T-helper 1 cell treated with Interleukin-12 subunit alpha and Interleukin-12 subunit beta and Interleukin-4 antibody, amounts not matched to agents 30 μg/mL and 1 μg/mL, for 36 hours (primary cell): ENCODE data around the gene ARRDC1.
"Not testable (repeated sequence)": the region's sequence is repeated elsewhere in the genome, so short reads cannot be mapped to it uniquely, and the experiment has no call there.

Experiments used
- H3K27ac Mint-ChIP-seq: one replicate; pipeline ENCODE4 v1.8.0; 2021; ENCODE audit warnings: mild to moderate bottlenecking, mixed read lengths
- H3K27me3 Mint-ChIP-seq: one replicate; pipeline ENCODE4 v1.8.0; 2021; ENCODE audit warnings: low read depth, mixed read lengths
- H3K36me3 Mint-ChIP-seq: one replicate; pipeline ENCODE4 v1.8.0; 2021; ENCODE audit warnings: low read depth, mixed read lengths
- H3K4me1 Mint-ChIP-seq: one replicate; pipeline ENCODE4 v1.8.0; 2021; ENCODE audit warnings: low read depth, mixed read lengths
- H3K4me3 Mint-ChIP-seq: one replicate; pipeline ENCODE4 v1.8.0; 2021; ENCODE audit warnings: mild to moderate bottlenecking, moderate library complexity, mixed read lengths
- H3K9me3 Mint-ChIP-seq: one replicate; pipeline ENCODE4 v1.8.0; 2021; ENCODE audit warnings: mixed read lengths

The ARRDC1 gene

DNA sequence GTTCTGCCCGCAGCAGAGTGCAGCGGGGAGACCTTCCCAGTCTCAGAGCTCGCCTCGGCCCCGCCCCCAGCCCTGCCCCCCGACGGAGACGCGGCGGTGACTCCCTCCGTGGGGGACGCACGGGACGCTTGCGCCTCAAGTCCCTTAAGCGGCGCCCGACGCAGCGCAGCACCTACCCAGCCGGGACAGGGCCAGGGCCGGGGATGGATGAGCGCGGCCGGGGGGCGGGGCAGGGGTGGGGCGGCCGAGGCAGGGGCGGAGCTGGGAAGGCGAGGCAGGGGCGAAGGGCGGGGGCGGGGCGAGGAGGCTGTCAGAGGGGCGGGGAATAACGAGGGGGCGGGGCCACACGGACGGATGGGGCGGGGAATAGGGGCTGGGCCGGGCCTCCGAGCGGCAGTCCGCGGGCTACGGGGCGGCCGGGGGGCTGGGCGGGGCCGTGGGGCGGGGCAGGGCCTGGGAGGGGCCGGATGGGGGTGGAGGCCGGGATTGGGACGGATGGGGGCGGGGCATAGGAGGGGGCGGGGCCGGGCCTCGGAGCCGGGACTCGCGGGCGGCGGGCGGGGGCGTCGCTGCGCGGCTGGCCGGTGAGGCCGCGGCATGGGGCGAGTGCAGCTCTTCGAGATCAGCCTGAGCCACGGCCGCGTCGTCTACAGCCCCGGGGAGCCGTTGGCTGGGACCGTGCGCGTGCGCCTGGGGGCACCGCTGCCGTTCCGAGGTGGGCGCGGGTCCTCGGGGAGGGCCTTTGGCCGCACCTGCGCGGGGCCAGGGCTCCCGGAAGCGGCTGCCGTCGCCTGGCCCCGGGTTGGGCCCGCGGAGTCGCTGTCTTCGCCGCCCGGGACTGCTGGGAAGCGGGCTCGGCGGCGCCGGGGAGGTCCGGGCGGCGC, at the start of gene ARRDC1:
Gene ARRDC1 (plus strand): TSS at position 566 of the 884 bp plus-strand sequence. CDS start 32 bp downstream, at position 598.
- Mint-ChIP-seq H3K9me3 (no peaks in the 10 kb centered on the region), H3K4me3 (peak within 1 kb of the TSS; percentile 84), H3K4me1 (peaks cover 16% of the 10 kb centered on the region), H3K27me3 (peaks cover 6% of the 10 kb centered on the region), H3K36me3 (no peaks in the 10 kb centered on the region), H3K27ac (peak within 1 kb of the TSS; percentile 6)

GRCh38 chr9:137556069-137556838, 49.2 kb upstream of the ARRDC1 start:
- no peak overlapping the region for H3K4me3 Mint-ChIP-seq
- peaks cover 8% of the 10 kb centered on the region for H3K4me1 Mint-ChIP-seq
- no peaks in the 10 kb centered on the region for H3K9me3 Mint-ChIP-seq
- no peaks in the 10 kb centered on the region for H3K27me3 Mint-ChIP-seq
- peaks cover 26% of the 10 kb centered on the region for H3K36me3 Mint-ChIP-seq
- no peak overlapping the region for H3K27ac Mint-ChIP-seq

- H3K36me3 Mint-ChIP-seq, result peaks cover 29% of the 10 kb centered on the region
These were observed 47.4 kb upstream of the ARRDC1 start for GRCh38 chr9:137558127-137558526.

DNA sequence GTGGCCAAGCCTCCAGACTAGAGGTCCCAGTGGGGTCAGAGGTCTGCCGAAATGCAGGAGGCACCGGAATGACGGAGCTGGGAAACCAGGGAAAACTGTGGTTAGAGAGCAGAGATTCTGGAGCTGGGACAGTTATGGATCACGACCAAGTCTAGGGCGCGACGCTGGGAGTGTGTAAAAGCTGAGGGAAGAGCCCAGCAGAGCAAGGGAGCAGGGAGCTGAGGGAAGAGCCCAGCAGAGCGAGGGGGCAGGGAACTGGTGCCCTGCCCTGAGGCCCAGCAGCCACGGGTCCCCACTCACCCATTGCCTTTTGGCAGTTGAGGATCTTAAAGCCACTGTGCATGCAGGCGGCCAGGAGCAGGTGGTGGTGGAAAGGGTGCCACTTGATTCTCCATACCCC, 41.4 kb upstream of the ARRDC1 start:
- Mint-ChIP-seq H3K27ac (no peak overlapping the region), H3K4me1 (peaks cover 4% of the 10 kb centered on the region), H3K27me3 (no peaks in the 10 kb centered on the region), H3K9me3 (no peaks in the 10 kb centered on the region), H3K4me3 (no peak overlapping the region), H3K36me3 (peaks cover 26% of the 10 kb centered on the region)

More at GRCh38 chr9:137558127-137558526, 47.4 kb upstream of the ARRDC1 start:
- Mint-ChIP-seq H3K4me1 (peaks cover 3% of the 10 kb centered on the region), H3K9me3 (no peaks in the 10 kb centered on the region), H3K4me3 (no peak overlapping the region), H3K27me3 (no peaks in the 10 kb centered on the region), H3K27ac (no peak overlapping the region)

DNA sequence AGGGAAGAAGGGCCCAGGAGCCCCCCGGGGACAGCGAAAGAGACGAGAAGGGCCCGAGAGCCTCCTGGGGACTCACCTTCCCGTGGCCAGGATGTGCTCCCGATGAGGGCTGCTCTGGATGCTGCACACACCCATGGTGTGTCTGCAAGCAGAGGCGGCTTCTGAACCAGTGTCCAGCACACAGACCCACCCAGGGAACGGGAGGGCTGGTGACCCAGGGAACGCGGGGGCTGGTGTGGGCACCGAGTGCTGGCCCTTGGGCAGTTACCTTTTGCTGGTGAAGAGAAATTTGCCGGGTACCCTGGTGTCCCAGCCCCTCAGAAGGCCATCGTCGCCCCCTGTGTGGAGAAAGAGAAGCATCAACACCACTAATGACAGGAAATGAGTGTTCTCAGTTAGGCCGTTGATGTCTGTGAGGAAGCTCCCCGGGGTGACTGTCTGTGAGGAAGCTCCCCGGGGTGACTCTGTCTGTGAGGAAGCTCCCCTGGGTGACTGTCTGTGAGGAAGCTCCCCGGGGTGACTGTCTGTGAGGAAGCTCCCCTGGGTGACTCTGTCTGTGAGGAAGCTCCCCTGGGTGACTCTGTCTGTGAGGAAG, 40.6 kb upstream of the ARRDC1 start:
- Mint-ChIP-seq H3K4me1 (peaks cover 4% of the 10 kb centered on the region), H3K36me3 (peaks cover 21% of the 10 kb centered on the region), H3K27ac (no peak overlapping the region), H3K4me3 (no peak overlapping the region), H3K27me3 (no peaks in the 10 kb centered on the region), H3K9me3 (no peaks in the 10 kb centered on the region)

DNA sequence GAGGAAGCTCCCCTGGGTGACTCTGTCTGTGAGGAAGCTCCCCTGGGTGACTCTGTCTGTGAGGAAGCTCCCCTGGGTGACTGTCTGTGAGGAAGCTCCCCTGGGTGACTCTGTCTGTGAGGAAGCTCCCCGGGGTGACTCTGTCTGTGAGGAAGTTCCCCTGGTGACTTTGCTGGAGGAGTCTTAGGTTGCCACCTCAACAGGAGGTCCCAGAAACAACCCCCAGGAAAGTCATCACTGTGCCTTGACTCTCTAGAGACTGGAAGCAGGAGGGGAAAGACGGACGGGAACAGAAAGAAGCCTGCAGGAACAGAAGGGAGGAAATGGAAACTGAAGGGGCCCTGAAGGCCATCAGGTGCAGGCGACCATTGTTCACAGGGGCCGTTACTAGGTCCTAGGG, 37.0 kb upstream of the ARRDC1 start:
- not testable (repeated sequence) for H3K27me3 Mint-ChIP-seq, H3K27ac Mint-ChIP-seq, H3K4me1 Mint-ChIP-seq, H3K4me3 Mint-ChIP-seq, H3K9me3 Mint-ChIP-seq
- peaks cover 20% of the 10 kb centered on the region for H3K36me3 Mint-ChIP-seq

GRCh38 chr9:137569609-137570203, 35.8 kb upstream of the ARRDC1 start:
- peaks cover 10% of the 10 kb centered on the region for H3K4me1 Mint-ChIP-seq
- no peak overlapping the region for H3K27ac Mint-ChIP-seq
- no peaks in the 10 kb centered on the region for H3K27me3 Mint-ChIP-seq
- no peak overlapping the region for H3K4me3 Mint-ChIP-seq
- H3K9me3 Mint-ChIP-seq, result no peaks in the 10 kb centered on the region
- H3K36me3 Mint-ChIP-seq, result peaks cover 19% of the 10 kb centered on the region

DNA sequence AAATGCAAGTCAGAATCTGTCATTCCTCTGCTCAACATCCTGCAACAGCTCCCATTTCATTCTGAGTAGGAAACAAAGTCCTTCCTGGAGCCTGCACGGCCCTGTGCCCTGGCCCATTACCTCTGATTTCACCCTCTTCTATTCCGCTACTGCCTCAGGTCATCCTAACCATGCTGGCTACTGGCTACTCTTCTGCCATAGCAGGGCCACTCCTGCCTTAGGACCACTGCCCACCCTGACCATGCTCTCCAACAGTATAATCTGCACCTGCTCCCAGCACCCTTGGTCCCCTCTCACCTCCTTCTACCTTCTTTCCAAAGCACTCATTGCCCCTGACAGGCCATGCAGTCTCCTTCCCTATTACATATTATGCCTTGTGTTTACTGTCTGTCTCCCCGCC, 34.9 kb upstream of the ARRDC1 start:
- peaks cover 24% of the 10 kb centered on the region for H3K36me3 Mint-ChIP-seq
- H3K27ac Mint-ChIP-seq, result no peak overlapping the region
- H3K4me3 Mint-ChIP-seq, result no peak overlapping the region
- no peaks in the 10 kb centered on the region for H3K27me3 Mint-ChIP-seq
- H3K9me3 Mint-ChIP-seq, result no peaks in the 10 kb centered on the region
- H3K4me1 Mint-ChIP-seq, result peaks cover 17% of the 10 kb centered on the region

DNA sequence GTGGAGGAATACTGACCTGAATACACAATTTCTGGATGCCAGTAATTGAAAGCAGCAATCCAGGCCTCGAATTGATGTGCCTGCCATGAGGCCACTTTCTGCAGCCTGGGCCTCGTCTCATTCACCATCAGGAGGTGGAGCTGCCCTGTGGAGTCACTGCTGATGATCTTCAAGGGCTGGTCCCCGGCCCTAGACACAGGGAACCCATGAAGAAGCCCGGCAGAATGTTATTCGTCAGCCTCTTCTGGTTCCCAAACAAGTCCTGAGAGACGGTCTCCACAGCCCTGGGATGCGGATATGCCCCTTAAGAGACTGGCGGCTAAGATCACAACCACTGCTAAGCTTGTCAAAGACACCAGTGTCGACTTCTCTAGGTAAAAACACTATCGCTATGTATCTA, 31.3 kb upstream of the ARRDC1 start:
- Mint-ChIP-seq H3K4me3 (no peak overlapping the region), H3K36me3 (peaks cover 33% of the 10 kb centered on the region), H3K27me3 (no peaks in the 10 kb centered on the region), H3K27ac (no peak overlapping the region), H3K4me1 (peaks cover 33% of the 10 kb centered on the region), H3K9me3 (no peaks in the 10 kb centered on the region)

DNA sequence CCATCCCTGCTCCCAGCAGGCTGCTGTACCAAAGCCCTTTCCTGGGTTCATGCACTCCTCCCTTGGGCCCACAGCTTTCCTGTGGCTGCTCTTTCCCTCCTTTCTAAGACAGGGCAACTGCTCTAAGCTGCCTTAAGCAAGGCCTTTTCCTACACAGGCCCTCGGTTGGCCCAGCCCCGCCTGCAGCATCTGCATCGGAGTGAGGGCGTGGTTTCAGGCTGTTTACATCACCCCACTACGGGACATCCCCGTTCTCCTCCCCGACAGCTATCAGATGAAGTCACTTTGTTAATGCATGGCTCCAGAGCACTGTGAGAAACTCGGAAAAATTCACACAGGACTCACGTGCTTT, 30.1 kb upstream of the ARRDC1 start:
- peaks cover 31% of the 10 kb centered on the region for H3K4me1 Mint-ChIP-seq
- H3K4me3 Mint-ChIP-seq, result no peak overlapping the region
- no peaks in the 10 kb centered on the region for H3K27me3 Mint-ChIP-seq
- peaks cover 31% of the 10 kb centered on the region for H3K36me3 Mint-ChIP-seq
- peak overlapping the region; percentile 49 for H3K27ac Mint-ChIP-seq
- no peaks in the 10 kb centered on the region for H3K9me3 Mint-ChIP-seq

DNA sequence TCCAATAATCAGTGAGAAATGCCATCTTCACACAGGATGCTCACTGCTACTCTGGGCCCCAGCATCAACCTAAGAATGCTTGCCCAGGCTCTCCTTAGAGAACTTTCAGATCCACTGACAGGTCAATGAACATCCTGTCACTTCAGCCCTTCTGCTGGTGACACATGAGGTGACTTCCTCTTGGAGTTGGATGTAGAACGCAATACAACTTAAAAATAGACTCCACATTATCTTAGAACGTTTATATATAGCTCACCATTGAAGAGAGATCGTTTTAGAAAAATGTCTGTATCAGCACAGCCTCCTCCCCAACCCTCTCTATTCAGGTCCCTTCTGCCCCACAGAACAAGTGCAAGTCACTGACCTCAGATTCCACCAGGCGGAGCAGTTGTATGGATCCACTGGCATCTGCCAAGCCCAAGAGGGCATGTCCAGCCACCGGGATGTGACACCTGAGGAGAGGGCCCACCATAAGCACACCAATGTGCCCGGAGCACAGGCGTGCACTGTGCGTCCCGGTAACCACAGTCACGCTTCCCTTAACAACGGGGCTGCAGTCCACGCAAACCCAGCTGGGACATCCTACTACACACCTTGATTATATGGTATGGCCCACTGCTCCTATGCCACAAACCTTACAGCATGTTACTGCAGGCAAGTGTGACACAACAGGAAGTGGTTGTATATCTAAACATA, 29.6 kb upstream of the ARRDC1 start:
- H3K9me3 Mint-ChIP-seq, result no peaks in the 10 kb centered on the region
- peaks cover 27% of the 10 kb centered on the region for H3K4me1 Mint-ChIP-seq
- H3K36me3 Mint-ChIP-seq, result peaks cover 27% of the 10 kb centered on the region
- no peaks in the 10 kb centered on the region for H3K27me3 Mint-ChIP-seq
- peak overlapping the region; percentile 73 for H3K4me3 Mint-ChIP-seq
- H3K27ac Mint-ChIP-seq, result peak overlapping the region; percentile 49

GRCh38 chr9:137578518-137579258, 26.8 kb upstream of the ARRDC1 start, which contains the start of gene DPH7:
DPH7 (minus strand) TSS chr9:137578925; CDS start chr9:137578777, 148 bp downstream.
- peaks cover 27% of the 10 kb centered on the region for H3K4me1 Mint-ChIP-seq
- no peaks in the 10 kb centered on the region for H3K27me3 Mint-ChIP-seq
- H3K36me3 Mint-ChIP-seq, result peaks cover 25% of the 10 kb centered on the region
- H3K4me3 Mint-ChIP-seq, result peak within 1 kb of the TSS; percentile 78
- H3K27ac Mint-ChIP-seq, result peak within 1 kb of the TSS; percentile 41
- no peaks in the 10 kb centered on the region for H3K9me3 Mint-ChIP-seq

GRCh38 chr9:137579259-137579604, 26.3 kb upstream of the ARRDC1 start:
- H3K9me3 Mint-ChIP-seq, result no peaks in the 10 kb centered on the region
- H3K4me3 Mint-ChIP-seq, result peak overlapping the region; percentile 78
- no peaks in the 10 kb centered on the region for H3K27me3 Mint-ChIP-seq
- H3K4me1 Mint-ChIP-seq, result peaks cover 27% of the 10 kb centered on the region
- H3K36me3 Mint-ChIP-seq, result peaks cover 22% of the 10 kb centered on the region
- H3K27ac Mint-ChIP-seq, result peak overlapping the region; percentile 26
